GM19035 (cell line): ENCODE results near the gene SLC39A2.
"Not testable (repeated sequence)": the region's sequence is repeated elsewhere in the genome, so short reads cannot be mapped to it uniquely, and the experiment has no call there.

ENCODE experiments used
- ATAC-seq: cut with Tn5 transposase; IDR thresholded peaks from one replicate; pipeline ENCODE4 v1.9.1; 2021; ENCODE audit not compliant: unreplicated experiment

SLC39A2 gene, protein sequence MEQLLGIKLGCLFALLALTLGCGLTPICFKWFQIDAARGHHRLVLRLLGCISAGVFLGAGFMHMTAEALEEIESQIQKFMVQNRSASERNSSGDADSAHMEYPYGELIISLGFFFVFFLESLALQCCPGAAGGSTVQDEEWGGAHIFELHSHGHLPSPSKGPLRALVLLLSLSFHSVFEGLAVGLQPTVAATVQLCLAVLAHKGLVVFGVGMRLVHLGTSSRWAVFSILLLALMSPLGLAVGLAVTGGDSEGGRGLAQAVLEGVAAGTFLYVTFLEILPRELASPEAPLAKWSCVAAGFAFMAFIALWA

DNA sequence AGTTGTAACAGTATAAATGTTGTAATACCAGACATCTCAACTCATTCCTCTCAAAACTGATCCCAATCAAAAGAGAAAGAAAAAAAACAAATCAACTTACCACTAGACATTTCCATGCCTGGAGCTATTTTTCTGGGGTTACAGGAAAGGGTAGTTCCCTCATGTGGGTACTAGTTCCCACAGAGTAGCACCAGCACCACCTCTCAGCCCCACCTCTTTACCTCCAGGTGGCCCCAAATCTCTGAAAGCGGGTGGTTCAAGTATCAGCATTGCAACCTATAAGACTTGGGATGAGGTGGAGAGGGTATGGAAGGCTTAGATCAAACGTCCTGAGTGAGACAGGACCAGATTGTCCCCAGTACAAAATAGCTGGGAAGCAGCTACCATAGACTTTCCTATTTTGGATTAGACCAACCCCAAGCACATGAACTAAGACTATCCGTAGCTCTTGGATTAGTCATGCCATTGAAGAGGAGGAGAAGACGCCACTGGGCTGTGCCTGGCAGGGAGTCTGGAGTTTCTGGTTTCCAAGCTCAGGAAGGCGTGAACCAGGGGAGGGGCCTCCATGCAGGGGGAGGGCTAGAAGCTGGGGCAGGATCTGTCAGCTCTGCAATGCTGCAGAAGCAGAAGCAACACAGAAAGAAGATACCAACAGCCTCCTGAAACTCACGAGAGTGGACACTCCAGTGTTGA, at the start of gene SLC39A2:
TSS of gene SLC39A2 (plus strand) at position 620 of the 693 bp plus-strand sequence. CDS start 154 bp downstream, outside the sequence.
- no peak for ATAC-seq

DNA sequence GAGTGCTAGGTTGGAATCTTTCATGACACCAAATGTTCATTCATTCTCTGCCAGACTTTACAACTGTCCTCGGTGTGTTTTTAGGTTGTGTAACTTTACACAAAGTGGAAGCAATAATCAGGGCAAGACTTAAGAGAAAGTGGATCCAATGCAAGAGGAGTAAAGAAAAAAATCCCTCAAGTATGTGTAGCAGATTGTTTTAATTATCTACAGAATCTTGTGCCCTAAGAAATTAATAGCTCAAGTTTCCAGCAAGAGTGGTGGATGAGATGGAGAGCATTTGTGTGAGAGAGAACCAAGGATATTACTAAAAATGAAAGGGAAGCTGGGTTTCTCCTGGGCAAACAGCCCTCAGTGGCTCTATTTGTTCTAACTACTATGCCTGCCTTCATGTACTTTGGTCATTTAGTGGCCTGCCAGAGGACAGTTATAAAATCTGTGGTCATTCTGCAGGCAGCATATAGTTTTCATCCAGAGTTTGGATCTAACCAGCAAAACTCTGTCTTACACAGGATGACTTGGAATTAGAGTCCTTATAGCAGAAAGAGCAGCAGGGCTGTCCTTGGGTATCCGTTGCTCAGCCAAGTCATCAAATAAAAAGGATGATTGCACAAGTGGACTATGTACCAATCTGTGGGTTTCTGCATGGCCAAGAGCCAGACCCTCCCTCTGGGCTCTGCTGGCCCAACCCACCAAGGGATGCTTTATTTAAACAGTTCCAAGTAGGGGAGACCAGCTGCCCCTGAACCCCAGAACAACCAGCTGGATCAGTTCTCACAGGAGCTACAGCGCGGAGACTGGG, 44.2 kb upstream of the SLC39A2 start, which contains the start of gene RNASE2:
TSS of gene RNASE2 (plus strand) at position 752 of the 802 bp plus-strand sequence. CDS start 285 bp downstream, outside the sequence.
- ATAC-seq: not testable (repeated sequence)

DNA sequence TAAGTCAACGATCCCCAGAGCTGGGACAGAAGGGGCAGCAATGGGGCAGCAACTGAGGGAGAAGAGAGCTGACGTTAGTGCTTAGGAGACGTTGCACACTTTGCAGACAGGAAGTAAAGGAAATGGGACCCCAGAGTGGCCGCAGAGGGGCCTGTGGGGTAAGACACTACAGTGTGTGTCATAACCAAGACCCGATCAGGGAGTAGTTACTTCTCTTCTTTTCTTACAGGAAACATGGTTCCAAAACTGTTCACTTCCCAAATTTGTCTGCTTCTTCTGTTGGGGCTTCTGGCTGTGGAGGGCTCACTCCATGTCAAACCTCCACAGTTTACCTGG, 43.6 kb upstream of the SLC39A2 start:
- not testable (repeated sequence) for ATAC-seq

DNA sequence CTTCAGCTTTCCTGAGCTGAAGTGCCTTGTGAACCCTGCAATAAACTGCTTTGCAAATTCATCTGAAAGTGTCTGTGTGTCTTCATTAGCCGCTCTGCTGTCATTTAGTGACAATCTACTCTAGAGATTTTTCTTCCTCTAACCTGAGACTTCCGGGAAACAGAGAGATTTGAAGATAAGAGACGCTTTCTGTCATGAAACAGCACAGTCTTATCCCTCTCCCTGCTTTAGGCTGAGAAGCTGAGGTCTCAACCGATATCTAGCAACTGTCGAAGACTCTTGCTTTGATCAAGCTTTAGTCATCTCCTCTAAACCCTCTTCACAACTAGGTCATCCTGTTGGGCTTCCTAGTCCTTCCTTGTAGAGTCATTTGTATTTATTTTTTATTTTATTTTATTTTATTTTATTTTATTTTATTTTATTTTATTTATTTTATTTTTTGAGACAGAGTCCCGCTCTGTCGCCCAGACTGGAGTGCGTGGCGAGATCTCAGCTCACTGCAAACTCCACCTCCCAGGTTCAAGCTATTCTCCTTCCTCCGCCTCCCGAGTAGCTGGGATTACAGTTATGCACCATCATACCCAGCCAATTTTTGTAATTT, 42.6 kb upstream of the SLC39A2 start:
- ATAC-seq: no peak

DNA sequence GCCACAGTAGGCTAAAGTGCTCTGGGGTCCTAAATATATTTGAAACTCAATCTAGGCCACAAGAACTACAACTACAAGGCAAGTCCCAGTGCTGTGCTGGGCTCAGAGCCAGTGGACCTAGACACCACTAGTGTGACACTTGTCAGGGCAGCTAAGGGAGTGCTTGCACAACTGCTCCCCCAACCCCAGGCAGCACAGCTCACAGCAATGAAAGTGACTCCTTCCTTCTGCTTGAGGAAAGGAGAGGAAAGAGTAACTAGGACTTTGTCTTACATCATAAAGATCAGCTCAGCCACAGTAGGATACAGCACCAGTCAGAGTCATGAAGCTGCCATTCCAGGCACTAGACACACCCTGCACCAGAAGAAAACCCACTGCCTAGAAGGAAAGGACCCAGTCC, 40.1 kb upstream of the SLC39A2 start:
- ATAC-seq: not testable (repeated sequence)

DNA sequence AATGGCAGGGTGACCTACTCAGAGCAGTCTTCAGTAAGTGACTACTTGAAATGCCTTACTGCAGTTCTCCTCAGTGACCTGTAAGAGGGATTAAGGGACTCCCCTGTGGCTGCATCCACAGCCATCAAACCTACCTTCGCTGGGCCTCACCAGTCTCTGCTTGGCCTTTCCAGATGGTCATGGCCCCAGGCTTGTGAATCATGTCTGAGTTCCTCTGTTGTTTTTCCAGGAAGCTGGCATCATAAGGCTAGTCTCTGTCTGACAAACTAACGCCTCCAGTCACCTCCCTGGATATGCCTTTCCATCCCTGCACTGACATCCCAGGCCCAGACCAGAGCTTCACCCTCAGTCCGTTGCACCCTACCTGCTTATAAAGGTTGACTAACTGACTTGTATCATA, 29.8 kb upstream of the SLC39A2 start:
- no peak for ATAC-seq

DNA sequence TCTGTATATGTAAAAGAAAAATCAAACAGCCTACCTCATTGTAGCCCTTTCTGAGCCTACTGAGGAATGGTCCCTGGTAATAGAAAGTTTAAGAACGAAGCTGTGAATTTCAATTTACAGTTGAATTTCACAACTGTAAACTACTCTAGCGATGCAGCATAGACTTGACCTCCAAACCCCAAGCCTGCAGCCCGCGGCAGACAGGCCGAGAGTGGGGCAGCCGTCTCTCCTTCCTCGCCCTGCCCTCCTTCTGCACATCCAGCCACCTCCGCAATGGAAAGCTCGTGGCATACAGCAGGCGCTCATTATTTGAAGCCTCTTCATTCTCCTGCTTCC, 28.5 kb upstream of the SLC39A2 start:
- peak; percentile 14 for ATAC-seq

DNA sequence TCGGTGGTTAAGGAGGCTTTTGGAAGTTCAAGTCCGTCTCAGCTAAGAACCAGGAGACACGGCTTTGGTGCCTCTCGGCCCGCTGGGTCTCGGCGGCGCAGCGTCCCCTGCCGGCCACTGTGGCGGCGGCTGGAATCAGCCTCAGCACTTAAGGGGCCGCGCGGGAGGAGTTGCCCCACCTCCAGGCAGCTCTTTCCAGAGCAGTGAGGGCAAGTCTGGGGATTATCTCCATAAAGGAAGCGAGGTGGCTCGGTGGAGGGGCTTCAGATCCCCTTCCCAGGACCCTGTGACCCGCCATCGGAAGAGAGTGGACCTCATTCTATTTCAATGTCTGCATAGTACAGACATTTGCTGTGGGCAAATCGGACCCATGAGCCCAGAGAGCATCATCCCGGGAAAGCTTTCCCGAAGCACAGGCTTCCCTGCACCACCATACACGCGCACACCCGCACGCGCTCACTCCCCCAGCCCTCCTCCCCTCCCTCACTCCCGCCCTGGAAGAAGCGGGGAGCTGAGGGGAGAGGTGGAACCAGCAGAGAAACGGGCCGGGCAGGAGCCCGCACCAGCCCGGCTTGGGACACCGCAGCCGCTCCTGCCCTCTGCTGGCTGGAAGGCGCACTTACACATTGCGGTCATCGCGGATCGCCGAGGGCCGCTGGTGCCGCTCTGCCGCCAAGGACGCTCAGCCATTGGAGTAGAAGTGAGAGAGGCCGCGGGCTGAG, 27.9 kb upstream of the SLC39A2 start:
- peak; percentile 94 for ATAC-seq

DNA sequence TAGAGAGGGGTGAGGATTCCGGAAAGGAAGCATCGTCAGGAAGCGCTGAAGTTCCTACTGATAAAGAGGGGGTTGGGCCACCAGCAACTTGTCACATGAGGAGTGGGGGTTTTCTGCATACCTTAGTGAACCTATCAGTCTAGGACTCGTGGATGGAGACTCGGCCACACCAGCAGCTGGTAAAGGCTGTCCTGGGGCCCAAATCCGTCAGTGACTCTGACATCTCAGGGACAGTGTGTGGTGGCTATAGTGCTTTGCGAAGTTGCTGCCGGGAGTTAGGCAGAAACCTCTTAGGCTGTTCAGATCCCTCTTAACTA, 27.4 kb upstream of the SLC39A2 start:
- ATAC-seq: peak; percentile 21

DNA sequence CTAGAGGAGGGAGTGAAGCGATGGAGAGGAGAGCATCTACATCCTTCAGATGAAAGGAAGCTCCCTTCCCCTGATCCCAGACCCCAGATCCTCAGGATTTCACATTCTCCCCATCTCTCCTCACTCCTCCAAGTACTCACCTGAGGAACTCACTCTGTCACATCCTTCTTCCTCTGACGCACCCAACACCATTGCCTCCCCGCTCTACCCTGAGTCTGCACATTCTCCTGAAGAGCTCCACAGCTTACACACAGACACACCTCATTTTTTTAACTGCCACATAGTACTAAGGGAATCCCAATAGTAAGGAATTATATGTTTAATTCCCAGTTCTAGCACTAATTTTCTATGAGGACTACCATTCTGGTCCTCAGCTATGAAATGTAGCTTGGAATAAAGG, 25.6 kb upstream of the SLC39A2 start:
- no peak for ATAC-seq

DNA sequence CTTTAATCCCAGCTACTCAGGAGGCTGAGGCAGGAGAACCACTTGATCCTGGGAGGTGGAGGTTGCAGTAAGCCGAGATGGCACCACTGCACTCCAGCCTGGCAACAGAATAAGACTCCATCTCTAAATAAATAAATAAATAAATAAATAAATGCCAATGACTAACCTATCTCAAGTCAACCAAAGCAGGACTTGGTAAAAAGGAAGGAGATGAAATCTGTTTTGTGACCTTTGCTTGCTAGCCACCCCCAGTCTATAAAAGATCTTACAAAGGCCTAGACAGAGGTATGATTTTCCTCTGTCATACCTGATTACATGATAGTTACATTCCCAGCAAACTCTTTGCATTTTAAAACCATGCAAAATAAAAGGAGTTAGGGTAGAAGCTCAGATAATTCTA, 22.8 kb upstream of the SLC39A2 start:
- ATAC-seq: no peak

DNA sequence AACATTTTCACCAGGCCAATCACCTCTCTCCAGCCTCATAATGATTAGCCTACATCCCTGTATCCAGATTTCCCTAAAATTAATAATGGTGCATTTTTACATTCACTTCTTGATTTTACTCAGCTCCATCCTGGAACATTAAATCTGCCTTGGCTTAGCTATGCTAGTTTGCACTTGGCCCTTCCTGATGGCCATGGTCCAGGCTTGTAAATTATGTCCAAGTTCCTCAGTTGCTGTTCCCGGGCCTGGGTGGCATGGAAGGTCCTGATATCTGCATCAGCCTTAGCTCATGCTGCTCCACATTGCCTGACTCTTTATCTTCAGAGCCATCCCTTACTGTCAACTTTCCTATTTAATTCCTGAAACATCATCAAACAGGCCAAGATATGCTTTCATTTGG, 20.4 kb upstream of the SLC39A2 start:
- ATAC-seq: no peak

DNA sequence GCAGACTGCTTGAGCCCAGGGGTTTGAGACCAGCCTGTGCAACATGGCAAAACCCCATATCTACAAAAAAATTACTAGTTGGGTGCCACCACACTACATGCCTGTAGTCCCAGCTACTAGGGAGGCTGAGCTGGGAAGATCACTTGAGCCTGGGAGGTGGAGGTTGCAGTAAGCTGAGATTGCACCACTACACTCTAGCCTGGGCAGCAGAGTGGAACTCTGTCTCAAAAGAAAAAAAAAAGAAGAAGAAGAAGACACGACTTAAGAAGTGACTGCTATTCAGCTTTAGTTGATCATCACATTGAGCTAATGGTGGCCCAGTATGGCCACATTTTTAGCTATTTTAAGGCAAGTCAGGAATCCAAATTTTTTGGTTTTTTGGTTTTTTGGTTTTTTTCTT, 18.2 kb upstream of the SLC39A2 start:
- no peak for ATAC-seq

DNA sequence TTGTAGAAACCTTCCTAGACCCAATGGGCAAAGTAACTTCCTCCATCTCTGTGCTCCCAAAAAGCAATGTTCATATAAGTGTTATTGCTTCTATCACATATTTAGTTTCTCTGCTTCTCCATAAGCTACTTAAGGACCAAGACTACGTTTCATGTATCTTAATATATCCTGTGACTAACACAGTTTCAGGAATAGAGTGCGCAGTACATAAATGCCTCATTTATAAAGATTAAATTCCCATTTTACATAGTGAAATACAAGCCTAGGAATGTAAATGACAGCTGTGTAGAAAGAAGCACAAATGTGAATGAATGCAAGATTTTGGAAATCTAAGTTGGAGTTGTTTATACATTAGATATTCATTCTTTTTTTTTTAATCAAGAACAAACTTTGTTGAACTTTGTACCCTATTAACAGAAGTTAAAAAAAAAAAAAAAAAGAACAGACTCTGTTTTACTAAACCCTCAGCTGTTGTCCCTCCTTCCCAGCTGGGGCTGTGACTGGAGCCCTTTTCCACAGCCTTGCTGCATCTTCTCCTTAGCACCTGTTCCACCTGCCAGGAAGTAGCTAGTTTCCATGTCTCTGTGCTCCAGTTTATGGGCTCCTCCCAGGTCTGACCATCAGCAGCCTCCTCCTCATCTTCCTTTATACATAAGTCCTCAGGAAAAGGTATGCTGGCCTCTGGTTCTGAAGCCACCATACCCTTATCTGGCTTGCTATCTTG, 16.3 kb upstream of the SLC39A2 start:
- ATAC-seq: no peak

DNA sequence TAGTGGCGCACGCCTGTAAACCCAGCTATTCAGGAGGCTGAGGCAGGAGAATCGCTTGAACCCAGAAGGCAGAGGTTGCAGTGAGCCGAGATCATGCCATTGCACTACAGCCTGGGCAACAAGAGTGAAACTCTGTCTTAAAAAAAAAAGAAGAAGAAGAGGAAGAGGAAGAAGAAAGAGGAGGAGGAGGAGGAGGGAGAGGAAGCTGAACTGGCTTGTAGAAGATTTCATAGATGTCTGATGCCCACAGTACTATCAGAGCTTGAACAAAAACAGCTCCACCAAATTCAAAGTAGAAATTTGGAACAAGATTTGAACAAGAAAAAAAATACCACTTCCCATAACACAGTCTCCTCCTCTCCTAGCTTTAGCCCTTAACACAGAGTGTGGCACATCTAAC, 13.4 kb upstream of the SLC39A2 start:
- not testable (repeated sequence) for ATAC-seq

DNA sequence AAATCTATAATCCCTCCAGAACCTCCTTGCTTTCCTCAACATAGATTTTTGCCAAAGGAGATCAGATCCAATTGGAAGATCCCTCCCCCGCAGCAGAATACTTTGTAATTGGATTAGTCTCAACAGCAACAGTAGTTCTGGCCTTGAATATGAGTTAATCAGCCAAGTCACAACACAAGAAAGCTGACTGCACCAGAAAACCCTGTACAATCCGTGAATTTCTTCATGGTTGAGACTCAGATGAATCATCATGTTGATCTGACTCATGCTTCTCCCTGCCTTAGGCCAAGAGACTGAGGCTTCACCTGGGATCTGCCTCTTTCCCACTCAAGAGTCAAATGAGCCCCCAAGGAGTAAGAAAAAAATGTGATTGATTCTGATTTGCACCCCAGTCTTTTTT, 12.3 kb upstream of the SLC39A2 start:
- no peak for ATAC-seq

DNA sequence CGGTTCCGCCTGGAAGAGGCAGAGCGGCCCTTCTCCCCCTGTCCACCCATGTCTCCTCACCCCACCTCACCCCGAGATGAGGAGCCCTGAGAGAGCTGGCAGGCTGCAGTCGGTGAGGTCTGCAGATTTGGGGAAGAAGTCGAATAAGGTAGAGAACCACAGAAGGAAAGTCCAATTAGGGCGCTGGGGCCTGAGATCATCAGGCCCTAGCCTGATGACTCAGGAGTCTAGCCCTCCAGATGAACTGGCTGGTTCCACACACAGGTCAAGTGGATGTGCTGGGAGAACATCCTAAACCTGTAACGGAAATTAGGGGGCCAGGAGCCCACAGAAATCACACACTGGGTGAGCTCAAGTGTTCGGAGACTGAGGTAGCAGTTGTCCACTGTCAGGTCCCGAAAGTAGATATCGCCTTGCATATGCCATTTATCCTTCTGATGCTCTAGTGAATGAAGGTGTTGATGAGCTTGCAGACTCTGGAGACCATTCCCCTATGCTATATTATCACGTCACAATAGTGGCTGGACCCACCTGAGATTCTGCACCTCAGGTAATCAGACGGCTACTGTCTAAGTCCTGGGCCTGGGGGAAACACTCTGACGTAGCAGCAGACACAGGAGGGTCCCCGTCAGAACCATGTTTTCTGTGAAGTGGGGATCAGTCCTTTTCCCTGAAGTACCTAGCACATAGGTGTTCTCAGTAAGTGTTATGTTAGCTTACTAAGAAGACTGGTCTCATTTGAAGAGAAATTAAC, 10.2 kb upstream of the SLC39A2 start:
- no peak for ATAC-seq

DNA sequence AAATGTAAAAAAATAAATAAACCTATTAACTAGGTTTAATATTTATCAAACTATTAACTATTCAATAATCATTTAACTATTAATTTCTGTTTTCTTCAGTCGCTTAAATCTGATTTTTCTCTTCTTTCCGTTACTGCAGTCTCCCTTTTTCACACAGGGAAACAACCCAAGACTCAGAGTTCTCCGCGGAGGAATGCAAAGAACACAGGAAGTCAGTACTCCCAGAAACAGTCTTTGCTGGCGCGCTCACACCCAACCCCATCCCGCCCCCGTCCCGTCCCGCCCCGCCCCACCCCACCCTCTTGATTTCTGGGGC, 9.7 kb upstream of the SLC39A2 start:
- ATAC-seq: no peak

DNA sequence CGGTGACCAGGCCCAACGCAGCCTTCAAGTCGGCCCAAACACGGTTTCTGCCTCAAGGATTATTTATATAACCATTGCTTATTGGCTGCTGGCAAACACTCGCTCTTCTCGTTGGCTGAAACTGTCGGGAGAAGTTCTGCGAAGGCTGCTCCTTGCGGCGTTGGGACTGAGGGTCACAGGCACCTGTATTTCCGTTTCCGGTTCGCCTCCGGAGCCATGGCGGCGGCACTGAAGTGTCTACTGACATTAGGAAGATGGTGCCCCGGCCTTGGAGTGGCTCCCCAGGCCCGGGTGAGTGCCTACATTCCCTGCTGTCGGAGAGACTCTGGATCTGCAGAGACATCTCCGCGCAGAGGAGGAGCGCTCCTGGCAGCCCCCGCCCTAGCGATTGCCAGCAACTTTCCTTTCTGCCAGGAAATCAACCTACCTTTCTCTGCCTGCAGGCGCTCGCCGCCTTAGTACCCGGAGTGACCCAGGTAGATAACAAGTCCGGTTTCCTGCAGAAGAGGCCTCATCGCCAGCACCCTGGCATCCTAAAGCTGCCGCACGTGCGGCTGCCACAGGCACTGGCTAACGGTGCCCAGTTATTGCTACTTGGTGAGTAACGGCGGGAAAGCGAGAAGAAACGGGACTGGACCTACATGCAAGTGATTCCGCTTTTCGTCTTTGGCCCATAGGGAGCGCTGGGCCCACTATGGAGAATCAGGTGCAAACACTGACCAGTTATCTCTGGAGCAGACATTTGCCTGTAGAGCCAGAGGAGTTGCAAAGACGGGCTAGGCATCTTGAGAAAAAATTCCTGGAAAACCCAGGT, 9.1 kb upstream of the SLC39A2 start, which contains the start of gene METTL17:
TSS of gene METTL17 (plus strand) at position 194 of the 814 bp plus-strand sequence. CDS start at position 217, 23 bp downstream.
- peak; percentile 94 for ATAC-seq
